AG10803 (cell line): ENCODE results near the gene GMDS.

ENCODE experiments used
- DNase-seq: peaks from one replicate; pipeline ENCODE4 v3.0.0; 2010; ENCODE audit warnings: low read depth
- H3K4me3 ChIP-seq: 2 replicates; pipeline ENCODE4 v1.5.1; 2011; ENCODE audit warnings: mild to moderate bottlenecking, low read length, control low read depth
- TF ChIP-seq, protein P1 (sequence below): conservative IDR thresholded peaks from 2 replicates; pipeline ENCODE4 v1.5.1; 2011; ENCODE audit warnings: mild to moderate bottlenecking, low read length, control low read depth, inconsistent platforms

Gene GMDS

DNA sequence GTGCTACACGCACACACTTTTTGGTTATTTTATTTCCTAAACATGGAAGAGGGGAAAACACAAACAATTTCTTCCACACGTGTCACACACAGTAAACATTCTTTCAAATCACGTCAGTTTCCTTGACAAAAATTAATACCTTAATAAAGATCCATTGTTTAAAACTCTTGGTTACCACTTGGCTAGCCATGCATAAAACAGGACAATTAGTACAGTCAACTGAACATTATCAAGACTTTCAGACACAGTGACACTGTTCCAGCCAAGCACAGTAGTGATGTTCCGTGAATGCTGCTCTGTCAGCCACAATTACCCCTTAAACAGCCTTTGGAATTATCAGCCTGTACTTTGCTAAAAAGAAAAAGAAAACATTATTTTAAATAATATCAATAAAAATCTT, 50.8 kb downstream of the GMDS start:
- TF ChIP-seq, protein P1, sequence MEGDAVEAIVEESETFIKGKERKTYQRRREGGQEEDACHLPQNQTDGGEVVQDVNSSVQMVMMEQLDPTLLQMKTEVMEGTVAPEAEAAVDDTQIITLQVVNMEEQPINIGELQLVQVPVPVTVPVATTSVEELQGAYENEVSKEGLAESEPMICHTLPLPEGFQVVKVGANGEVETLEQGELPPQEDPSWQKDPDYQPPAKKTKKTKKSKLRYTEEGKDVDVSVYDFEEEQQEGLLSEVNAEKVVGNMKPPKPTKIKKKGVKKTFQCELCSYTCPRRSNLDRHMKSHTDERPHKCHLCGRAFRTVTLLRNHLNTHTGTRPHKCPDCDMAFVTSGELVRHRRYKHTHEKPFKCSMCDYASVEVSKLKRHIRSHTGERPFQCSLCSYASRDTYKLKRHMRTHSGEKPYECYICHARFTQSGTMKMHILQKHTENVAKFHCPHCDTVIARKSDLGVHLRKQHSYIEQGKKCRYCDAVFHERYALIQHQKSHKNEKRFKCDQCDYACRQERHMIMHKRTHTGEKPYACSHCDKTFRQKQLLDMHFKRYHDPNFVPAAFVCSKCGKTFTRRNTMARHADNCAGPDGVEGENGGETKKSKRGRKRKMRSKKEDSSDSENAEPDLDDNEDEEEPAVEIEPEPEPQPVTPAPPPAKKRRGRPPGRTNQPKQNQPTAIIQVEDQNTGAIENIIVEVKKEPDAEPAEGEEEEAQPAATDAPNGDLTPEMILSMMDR: no peak
- DNase-seq: no peak
- H3K4me3 ChIP-seq: no peak overlapping the region

DNA sequence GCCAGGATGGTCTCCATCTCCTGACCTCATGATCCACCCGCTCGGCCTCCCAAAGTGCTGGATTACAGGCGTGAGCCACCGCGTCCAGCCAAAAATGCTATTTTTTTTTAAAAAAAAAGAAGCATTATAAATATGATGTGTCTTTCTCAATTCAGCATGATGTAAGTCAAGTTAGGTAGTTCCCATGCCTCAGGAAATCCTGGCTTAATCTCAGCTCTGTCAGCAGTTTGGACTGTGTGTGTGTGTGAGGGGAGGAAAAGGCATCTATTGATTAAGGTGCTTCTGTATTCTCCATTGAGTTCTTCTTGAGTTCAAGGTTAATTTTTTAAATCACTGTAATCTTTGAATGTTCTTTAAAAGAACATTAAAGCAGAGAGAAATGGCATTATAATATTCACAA, 51.5 kb downstream of the GMDS start:
- no peak overlapping the region for H3K4me3 ChIP-seq
- TF ChIP-seq, protein P1: no peak
- no peak for DNase-seq

- TF ChIP-seq, protein P1: no peak
- no peak overlapping the region for H3K4me3 ChIP-seq
- no peak for DNase-seq
Measured at GRCh38 chr6:2192976-2193375, 52.4 kb downstream of the GMDS start.

- H3K4me3 ChIP-seq: no peak overlapping the region
- TF ChIP-seq, protein P1: no peak
- no peak for DNase-seq
Measured at GRCh38 chr6:2191390-2191740, 54.0 kb downstream of the GMDS start.

DNA sequence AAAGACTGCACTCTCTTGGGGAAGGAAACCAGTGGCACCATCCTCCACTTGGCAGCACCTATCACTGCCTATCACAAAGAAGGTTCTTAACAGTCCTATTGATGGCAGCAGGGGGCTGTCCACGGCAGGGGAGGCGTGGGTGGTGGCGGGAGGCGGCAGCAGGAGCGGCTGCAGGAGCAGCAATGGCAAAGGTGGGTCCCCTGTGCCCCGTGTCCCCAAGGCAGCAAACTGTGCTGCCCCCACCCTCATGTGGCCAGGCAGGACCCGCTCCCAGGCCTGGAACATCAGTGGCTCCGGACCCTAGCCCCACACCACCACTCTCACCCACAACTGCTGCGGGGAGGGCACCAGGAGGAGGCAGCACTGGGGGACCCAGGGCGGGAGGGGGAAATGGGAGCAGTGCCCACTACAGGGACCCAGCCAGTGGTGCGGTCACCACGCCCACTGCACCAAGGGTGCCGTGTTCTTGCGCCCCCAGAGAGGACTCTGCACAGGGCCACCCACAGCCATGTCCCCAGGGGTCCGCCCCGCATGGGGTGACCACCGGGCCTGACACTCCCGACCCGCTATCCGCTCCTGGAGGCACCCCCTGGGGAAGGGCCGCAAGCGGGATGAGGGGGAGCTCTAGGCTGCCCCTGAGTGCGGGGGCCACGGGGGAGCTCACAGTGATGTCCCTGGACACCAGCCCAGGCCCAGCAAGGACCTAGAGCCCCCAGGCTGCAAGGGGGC, 54.6 kb downstream of the GMDS start:
- DNase-seq: no peak
- no peak overlapping the region for H3K4me3 ChIP-seq
- TF ChIP-seq, protein P1: no peak

DNA sequence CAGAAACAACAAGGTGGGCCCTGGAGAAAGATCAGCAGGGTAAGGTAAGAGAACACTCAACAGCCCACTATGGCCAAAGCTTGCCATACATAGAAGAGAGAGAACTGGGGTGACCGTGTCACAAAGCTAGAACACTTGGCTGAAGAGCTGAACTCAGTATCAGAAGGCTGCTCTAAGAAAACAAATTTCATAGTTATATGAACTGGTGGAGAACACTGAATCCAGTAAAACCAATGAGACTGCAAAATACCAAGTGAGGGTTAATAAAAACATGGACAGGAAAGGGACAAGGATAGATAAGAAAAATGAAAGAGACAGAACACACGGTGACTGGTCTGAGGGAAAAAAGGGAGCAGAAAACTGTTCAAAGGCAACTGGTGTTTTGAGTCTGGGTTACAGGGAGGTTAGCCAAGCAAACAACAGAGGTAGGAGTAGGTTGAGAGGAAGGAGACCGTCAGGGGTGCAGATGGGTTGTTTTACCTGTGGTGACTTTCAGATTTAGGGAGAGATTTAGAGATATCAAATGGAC, 56.5 kb downstream of the GMDS start:
- no peak overlapping the region for H3K4me3 ChIP-seq
- TF ChIP-seq, protein P1: no peak
- no peak for DNase-seq

DNA sequence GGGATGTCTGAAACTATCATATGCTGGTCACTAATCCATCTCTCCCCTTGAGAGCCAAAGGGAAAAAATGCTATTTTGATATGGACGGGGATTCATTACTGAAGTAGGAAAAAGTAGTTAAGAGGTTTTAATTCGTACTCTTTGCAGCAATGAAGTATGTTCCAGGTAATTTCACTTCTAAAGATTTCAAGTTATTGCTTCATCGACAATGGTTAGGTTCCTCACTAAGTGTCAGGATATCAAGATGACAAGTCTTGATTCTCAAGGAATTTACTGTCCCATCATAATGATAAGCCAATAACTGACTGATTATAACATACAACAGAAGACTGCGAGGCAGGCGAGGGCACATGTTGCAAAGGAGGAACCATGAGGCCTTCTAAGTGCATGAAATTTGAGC, 57.0 kb downstream of the GMDS start:
- DNase-seq: no peak
- TF ChIP-seq, protein P1: no peak
- no peak overlapping the region for H3K4me3 ChIP-seq
